K562 (cell line): ENCODE data around the gene NPFF. TPM values are rescaled to one million over a fixed set of nuclear protein-coding genes. Genes with fewer than 3 reads are reported as not detected.

Experiments
- CBFA2T3 ChIP-seq: fragments of 450-650 bp; IDR thresholded peaks from 2 replicates; pipeline ENCODE4 v1.6.1; 2017
- CBFB ChIP-seq: sonication (generic); formaldehyde crosslinking; IDR thresholded peaks from 2 replicates; pipeline ENCODE4 v1.4.0; 2020; ENCODE audit warnings: mild to moderate bottlenecking, missing genetic modification reagents
- CHD1 ChIP-seq: fragments of 200-600 bp; sonication (generic); IDR thresholded peaks from one replicate; pipeline ENCODE4 v1.6.1; 2012; ENCODE audit warnings: mild to moderate bottlenecking, moderate library complexity, low read length, inconsistent platforms
- PPARD ChIP-seq: fragments of 250-450 bp; sonication (Bioruptor Pico); IDR thresholded peaks from 2 replicates; pipeline ENCODE4 v1.8.0; 2022; ENCODE audit warnings: inconsistent platforms, mild to moderate bottlenecking, moderate library complexity
- RBM15 ChIP-seq: fragments of 200-400 bp; formaldehyde crosslinking; IDR thresholded peaks from 2 replicates; pipeline ENCODE4 v1.6.1; 2018; ENCODE audit warnings: mild to moderate bottlenecking, low read length, moderate library complexity; ENCODE audit not compliant: insufficient read depth
- ZBTB34 ChIP-seq: fragments of 250-450 bp; sonication (Bioruptor Pico); IDR thresholded peaks from 2 replicates; pipeline ENCODE4 v1.8.0; 2021; ENCODE audit warnings: mild to moderate bottlenecking, moderate library complexity
- ZNF224 ChIP-seq: sonication (generic); formaldehyde crosslinking; IDR thresholded peaks from 2 replicates; pipeline ENCODE4 v1.8.0; 2022; ENCODE audit warnings: mild to moderate bottlenecking, missing genetic modification reagents
- ZNF407 ChIP-seq: fragments of 450-650 bp; IDR thresholded peaks from 2 replicates; pipeline ENCODE4 v1.6.1; 2016; ENCODE audit warnings: low read depth
- ZNF436 ChIP-seq: fragments of 250-450, 450-650 bp; sonication (Bioruptor Pico); formaldehyde crosslinking; IDR thresholded peaks from 2 replicates; pipeline ENCODE4 v1.7.0; 2020; ENCODE audit warnings: mild to moderate bottlenecking
- polyA plus RNA-seq, 8 experiments: library from polyadenylated mRNA; depleted of rRNA in 4 of 8; stranded (reverse) in 5 of 8; unstranded in 3 of 8; fragments of >200 nt; fragmentation: Nextera tagmentation in 2 of 8; fragmentation: Illumina TruSeq in 1 of 8; extraction: Ambion mirVana in 2 of 8; extraction: Trizol in 1 of 8; gene quantifications; 2 replicates each; pipeline versions ENCODE4 v1.2.1 to v1.2.3, GENCODE V29; 2011 to 2014; ENCODE audit warnings: inconsistent platforms in 1 of 8, missing spikeins in 1 of 8
- total RNA-seq, 7 experiments: library from RNA; depleted of rRNA in 6 of 7; stranded (reverse); fragments of >200 nt in 6 of 7; fragmentation: Illumina TruSeq in 2 of 7; extraction: Trizol in 2 of 7; gene quantifications; 2 replicates each; pipeline versions ENCODE4 v1.2.1 to v1.2.3, GENCODE V29; 2011 to 2021; ENCODE audit warnings: low replicate concordance in 1 of 7
- TF ChIP-seq, protein P1 (sequence below): fragments of 450-650 bp; formaldehyde crosslinking; conservative IDR thresholded peaks from 2 replicates; pipeline ENCODE4 v1.4.0; 2022; ENCODE audit warnings: mild to moderate bottlenecking, missing genetic modification characterization
- TF ChIP-seq, protein P2 (sequence below): fragments of 450-650 bp; formaldehyde crosslinking; IDR thresholded peaks from 2 replicates; pipeline ENCODE4 v1.4.0; 2020; ENCODE audit warnings: mild to moderate bottlenecking, moderate library complexity

The NPFF gene
- total and polyA plus RNA-seq, 9 of the 15 experiments (the other 6 are each of a cell fraction or from before 2014, with no cell fraction given), result 0.15 to 1.2 (median 0.55) TPM; not detected in 6

DNA sequence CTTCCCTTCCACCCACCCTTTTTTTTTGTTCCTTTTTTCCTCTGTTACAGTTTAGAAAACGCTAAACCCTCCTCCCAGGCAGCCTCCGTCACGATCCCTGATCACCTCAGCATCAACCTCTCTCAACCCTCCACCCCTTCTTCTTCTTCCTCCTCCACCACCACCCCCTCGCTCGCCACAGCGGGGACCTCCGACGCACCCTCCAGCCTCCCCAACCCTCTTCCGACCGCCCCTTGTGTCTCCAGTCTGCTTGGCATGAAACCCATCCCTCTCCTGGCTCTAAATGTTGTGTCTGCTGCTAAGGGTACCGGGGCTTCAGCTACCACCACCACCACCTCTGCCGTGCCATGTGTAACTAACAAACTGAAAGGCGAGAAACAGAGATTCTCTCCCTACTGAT lies 32.5 kb downstream of the NPFF start (continued):
- TF ChIP-seq ZNF224, result no peak
- TF ChIP-seq, protein P1, sequence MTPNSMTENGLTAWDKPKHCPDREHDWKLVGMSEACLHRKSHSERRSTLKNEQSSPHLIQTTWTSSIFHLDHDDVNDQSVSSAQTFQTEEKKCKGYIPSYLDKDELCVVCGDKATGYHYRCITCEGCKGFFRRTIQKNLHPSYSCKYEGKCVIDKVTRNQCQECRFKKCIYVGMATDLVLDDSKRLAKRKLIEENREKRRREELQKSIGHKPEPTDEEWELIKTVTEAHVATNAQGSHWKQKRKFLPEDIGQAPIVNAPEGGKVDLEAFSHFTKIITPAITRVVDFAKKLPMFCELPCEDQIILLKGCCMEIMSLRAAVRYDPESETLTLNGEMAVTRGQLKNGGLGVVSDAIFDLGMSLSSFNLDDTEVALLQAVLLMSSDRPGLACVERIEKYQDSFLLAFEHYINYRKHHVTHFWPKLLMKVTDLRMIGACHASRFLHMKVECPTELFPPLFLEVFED, result 0 out of 2 replicates have a peak, but pooled peaks have one; percentile 45
- TF ChIP-seq CBFB (CRISPR knock-in tag), result no peak
- TF ChIP-seq ZNF407, result no peak
- TF ChIP-seq, protein P2, sequence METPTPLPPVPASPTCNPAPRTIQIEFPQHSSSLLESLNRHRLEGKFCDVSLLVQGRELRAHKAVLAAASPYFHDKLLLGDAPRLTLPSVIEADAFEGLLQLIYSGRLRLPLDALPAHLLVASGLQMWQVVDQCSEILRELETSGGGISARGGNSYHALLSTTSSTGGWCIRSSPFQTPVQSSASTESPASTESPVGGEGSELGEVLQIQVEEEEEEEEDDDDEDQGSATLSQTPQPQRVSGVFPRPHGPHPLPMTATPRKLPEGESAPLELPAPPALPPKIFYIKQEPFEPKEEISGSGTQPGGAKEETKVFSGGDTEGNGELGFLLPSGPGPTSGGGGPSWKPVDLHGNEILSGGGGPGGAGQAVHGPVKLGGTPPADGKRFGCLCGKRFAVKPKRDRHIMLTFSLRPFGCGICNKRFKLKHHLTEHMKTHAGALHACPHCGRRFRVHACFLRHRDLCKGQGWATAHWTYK (CRISPR knock-in tag), result no peak
- TF ChIP-seq CBFA2T3, result no peak
- no peak for TF ChIP-seq ZBTB34
- no peak for TF ChIP-seq PPARD (CRISPR knock-in tag)
- TF ChIP-seq ZNF436, result no peak
- TF ChIP-seq RBM15, result no peak
- no peak for TF ChIP-seq CHD1
